Pons (tissue), 1 donor: Measurements from ENCODE around the gene CHRNA10.

Source experiments
- DNase-seq: peaks from one replicate; pipeline ENCODE4 v3.0.0-alpha.2; 2016; ENCODE audit warnings: low spot score

Gene CHRNA10

GRCh38 chr11:3671334-3672254 lies at the start of gene CHRNA10:
TSS of gene CHRNA10 (minus strand) at chr11:3671384. CDS start at chr11:3671312, 72 bp downstream.
- no peak for DNase-seq

- DNase-seq: no peak
Observed at GRCh38 chr11:3712274-3712673, 41.1 kb upstream of the CHRNA10 start.

- no peak for DNase-seq
Observed at GRCh38 chr11:3710485-3711259, 39.5 kb upstream of the CHRNA10 start.

- no peak for DNase-seq
Observed at GRCh38 chr11:3709977-3710376, 38.8 kb upstream of the CHRNA10 start.

GRCh38 chr11:3707176-3707575 lies 36.0 kb upstream of the CHRNA10 start:
- no peak for DNase-seq

- no peak for DNase-seq
Observed at GRCh38 chr11:3703383-3703782, 32.2 kb upstream of the CHRNA10 start.

GRCh38 chr11:3700910-3701309 lies 29.7 kb upstream of the CHRNA10 start:
- DNase-seq: no peak

- DNase-seq: no peak
Observed at GRCh38 chr11:3700410-3700809, 29.2 kb upstream of the CHRNA10 start.

GRCh38 chr11:3686751-3687150 lies 15.6 kb upstream of the CHRNA10 start:
- DNase-seq: no peak

- DNase-seq: no peak
Observed at GRCh38 chr11:3685923-3686322, 14.7 kb upstream of the CHRNA10 start.

- DNase-seq: no peak
Observed at GRCh38 chr11:3684819-3685172, 13.6 kb upstream of the CHRNA10 start.

- no peak for DNase-seq
Observed at GRCh38 chr11:3684129-3684818, 13.1 kb upstream of the CHRNA10 start.

- DNase-seq: no peak
Observed at GRCh38 chr11:3683039-3683438, 11.9 kb upstream of the CHRNA10 start.

- DNase-seq: no peak
Observed at GRCh38 chr11:3679077-3679476, 7.9 kb upstream of the CHRNA10 start.

GRCh38 chr11:3675971-3676370 lies 4.8 kb upstream of the CHRNA10 start:
- DNase-seq: no peak

GRCh38 chr11:3674189-3674588 lies 3.0 kb upstream of the CHRNA10 start:
- DNase-seq: no peak

GRCh38 chr11:3669742-3670183 lies 1.4 kb downstream of the CHRNA10 start:
- DNase-seq: no peak

- DNase-seq: no peak
Observed at GRCh38 chr11:3669128-3669527, 2.1 kb downstream of the CHRNA10 start.

- no peak for DNase-seq
Observed at GRCh38 chr11:3667149-3668035, 3.8 kb downstream of the CHRNA10 start.

GRCh38 chr11:3666023-3666530 lies 5.1 kb downstream of the CHRNA10 start:
- DNase-seq: no peak

GRCh38 chr11:3665336-3666022 lies 5.7 kb downstream of the CHRNA10 start:
- DNase-seq: no peak
